SK-N-SH (cell line): Measurements from ENCODE around the gene ACACB. TPM values are rescaled to one million over a fixed set of nuclear protein-coding genes. Genes with fewer than 3 reads are reported as not detected.

Source experiments
- CTCF ChIA-PET: fragments of 300-600, 350-600 bp; formaldehyde crosslinking; extraction: SDS; loops from one replicate; lab custom pipeline; 2021; lab: Yijun Ruan, JAX
- POLR2A ChIA-PET: fragments of 350-600 bp; sonication (Branson Sonifier 250); formaldehyde crosslinking; extraction: SDS; loops from one replicate; lab custom pipeline; 2020; ENCODE audit warnings: antibody characterized with exemption, inconsistent platforms; lab: Yijun Ruan, JAX
- DNase-seq: peaks from one replicate; pipeline ENCODE4 v3.0.0; 2012
- H2AFZ ChIP-seq: fragments of 200-600 bp; sonication (generic); 2 replicates; pipeline ENCODE4 v1.8.1; 2016; ENCODE audit warnings: antibody characterized with exemption, mild to moderate bottlenecking, low read depth
- H3F3A ChIP-seq: fragments of 200-600 bp; sonication (generic); replicated peaks from 2 replicates; pipeline ENCODE3; 2016; ENCODE audit warnings: antibody characterized with exemption, mild to moderate bottlenecking; ENCODE audit not compliant: insufficient read depth
- H3K27ac ChIP-seq, 2 experiments: fragments of 200-500 bp in 1 of 2; fragments of 200-600 bp in 1 of 2; sonication (Bioruptor generic) in 1 of 2; sonication (generic), shearing (Covaris generic) in 1 of 2; 2 replicates each; pipeline versions ENCODE4 v1.5.1 to v1.6.1; 2014 to 2016; ENCODE audit warnings: low read depth in 2 of 2, inconsistent platforms in 1 of 2, low read length in 1 of 2, mild to moderate bottlenecking in 1 of 2, mixed read lengths in 1 of 2
- H3K27me3 ChIP-seq: fragments of 200-600 bp; sonication (generic), shearing (Covaris generic); 2 replicates; pipeline ENCODE4 v1.6.1; 2016; ENCODE audit warnings: mixed run types; ENCODE audit not compliant: insufficient read depth
- H3K36me3 ChIP-seq, 2 experiments: fragments of 200-500 bp in 1 of 2; fragments of 200-600 bp in 1 of 2; sonication (Bioruptor generic) in 1 of 2; sonication (generic) in 1 of 2; replicated peaks in 1 of 2; 2 replicates each; pipeline versions ENCODE3 to v1.5.1; 2014 to 2016; ENCODE audit warnings: low read length in 1 of 2, mild to moderate bottlenecking in 1 of 2; ENCODE audit not compliant: insufficient read depth in 2 of 2, control insufficient read depth in 1 of 2
- H3K4me1 ChIP-seq, 2 experiments: fragments of 200-500 bp in 1 of 2; fragments of 200-600 bp in 1 of 2; sonication (Bioruptor generic) in 1 of 2; sonication (generic), shearing (Covaris generic) in 1 of 2; 2 replicates each; pipeline versions ENCODE4 v1.5.1 to v1.6.1; 2014 to 2016; ENCODE audit warnings: low read depth in 1 of 2, low read length in 1 of 2, mixed run types in 1 of 2; ENCODE audit not compliant: insufficient read depth in 2 of 2, control insufficient read depth in 1 of 2
- H3K4me2 ChIP-seq: fragments of 200-600 bp; sonication (generic), shearing (Covaris generic); 2 replicates; pipeline ENCODE4 v1.6.1; 2017; ENCODE audit warnings: mixed run types
- H3K4me3 ChIP-seq, 2 experiments: fragments of 200-500 bp in 1 of 2; fragments of 200-600 bp in 1 of 2; sonication (Bioruptor generic) in 1 of 2; sonication (generic), shearing (Covaris generic) in 1 of 2; 2 replicates each; pipeline versions ENCODE4 v1.5.1 to v1.8.1; 2014 to 2016; ENCODE audit warnings: low read depth in 2 of 2, inconsistent platforms in 1 of 2, low read length in 1 of 2, mild to moderate bottlenecking in 1 of 2, mixed read lengths in 1 of 2, moderate library complexity in 1 of 2
- H3K79me2 ChIP-seq: fragments of 200-600 bp; sonication (generic); 2 replicates; pipeline ENCODE4 v1.8.1; 2017; ENCODE audit warnings: mild to moderate bottlenecking; ENCODE audit not compliant: insufficient read depth
- H3K9ac ChIP-seq: fragments of 200-600 bp; sonication (generic); 2 replicates; pipeline ENCODE4 v1.6.1; 2017; ENCODE audit warnings: mixed run types
- H3K9me2 ChIP-seq: fragments of 200-600 bp; sonication (generic); 2 replicates; pipeline ENCODE4 v1.6.1; 2017; ENCODE audit warnings: mixed run types
- H3K9me3 ChIP-seq: fragments of 200-600 bp; sonication (generic); 2 replicates; pipeline ENCODE4 v1.6.1; 2017; ENCODE audit warnings: mixed run types, mild to moderate bottlenecking, moderate library complexity
- H4K20me1 ChIP-seq: fragments of 200-600 bp; sonication (generic); 2 replicates; pipeline ENCODE4 v1.6.1; 2017; ENCODE audit warnings: mild to moderate bottlenecking, mixed run types; ENCODE audit not compliant: insufficient read depth
- EZH2phosphoT487 ChIP-seq: fragments of 200-600 bp; sonication (generic); IDR thresholded peaks from 2 replicates; pipeline ENCODE4 v1.6.1; 2017; ENCODE audit warnings: low read depth, mixed run types, mild to moderate bottlenecking, antibody characterized with exemption, moderate library complexity, borderline replicate concordance
- FOXJ3 ChIP-seq: sonication (generic); formaldehyde crosslinking; IDR thresholded peaks from 2 replicates; pipeline ENCODE4 v1.5.1; 2020; ENCODE audit warnings: mild to moderate bottlenecking, missing genetic modification reagents
- FOXM1 ChIP-seq: IDR thresholded peaks from 2 replicates; pipeline ENCODE4 v1.4.0; 2012; ENCODE audit warnings: low read depth, mild to moderate bottlenecking
- GABPA ChIP-seq: IDR thresholded peaks from 2 replicates; pipeline ENCODE4 v1.4.0; 2012; ENCODE audit warnings: low read depth, mild to moderate bottlenecking
- GATA2 ChIP-seq: sonication (generic); formaldehyde crosslinking; IDR thresholded peaks from 2 replicates; pipeline ENCODE4 v1.5.0; 2020; ENCODE audit warnings: mild to moderate bottlenecking, missing genetic modification reagents
- NRF1 ChIP-seq: IDR thresholded peaks from 2 replicates; pipeline ENCODE4 v1.6.1; 2012; ENCODE audit warnings: low read depth, mild to moderate bottlenecking, low read length
- RAD21 ChIP-seq: IDR thresholded peaks from 2 replicates; pipeline ENCODE4 v1.6.1; 2012; ENCODE audit warnings: mild to moderate bottlenecking, low read length
- RCOR1 ChIP-seq: fragments of 150-350 bp; IDR thresholded peaks from 2 replicates; pipeline ENCODE4 v1.6.1; 2017; ENCODE audit warnings: antibody characterized with exemption, low read length
- SIN3A ChIP-seq: IDR thresholded peaks from 2 replicates; pipeline ENCODE4 v1.6.1; 2012; ENCODE audit warnings: low read depth, mild to moderate bottlenecking, low read length, moderate library complexity, borderline replicate concordance
- SMC3 ChIP-seq: IDR thresholded peaks from 2 replicates; pipeline ENCODE4 v1.6.1; 2012; ENCODE audit warnings: low read depth, low read length, improper control_type of control experiment
- TEAD4 ChIP-seq: IDR thresholded peaks from 2 replicates; pipeline ENCODE4 v1.4.0; 2012; ENCODE audit warnings: mild to moderate bottlenecking, borderline replicate concordance; ENCODE audit not compliant: insufficient read depth
- YY1 ChIP-seq: IDR thresholded peaks from 2 replicates; pipeline ENCODE4 v1.4.0; 2012; ENCODE audit warnings: low read depth, mild to moderate bottlenecking
- WGBS: methylation state at CpG from one replicate; pipeline ENCODE4 v1.1.6; 2017; ENCODE audit warnings: low lambda C conversion rate; 5-methylcytosine and 5-hydroxymethylcytosine counted together
- polyA plus RNA-seq, 3 experiments: library from polyadenylated mRNA; depleted of rRNA; stranded (reverse); fragments of >200 nt; gene quantifications; 2 replicates each; pipeline ENCODE4 v1.2.3, GENCODE V29; 2012
- TF ChIP-seq, protein P1 (sequence below): IDR thresholded peaks from 2 replicates; pipeline ENCODE4 v1.6.1; 2012; ENCODE audit warnings: mild to moderate bottlenecking, low read depth, low read length, moderate library complexity
- TF ChIP-seq, protein P2 (sequence below): fragments of 200-600 bp; sonication (generic); IDR thresholded peaks from 2 replicates; pipeline ENCODE4 v1.6.1; 2017; ENCODE audit warnings: antibody characterized with exemption, mild to moderate bottlenecking, moderate library complexity

ACACB gene
- polyA plus RNA-seq, 1 of the 3 experiments (the other 2 are of a cell fraction) = 6.1 TPM

- peaks cover 3% of the 10 kb centered on the region for H3F3A ChIP-seq
- ChIA-PET POLR2A (no interaction called here), CTCF (interaction anchor here (0.9 kb wide), 1 partner anchor 175 kb away, joined by 3 read pairs; no protein-coding TSS in a partner anchor)
- no peak overlapping the region for H3K4me3 ChIP-seq
- WGBS = 85% methylated on average over 3 of the region's 3 CpGs
- H3K9me3 ChIP-seq = no peaks in the 10 kb centered on the region
- H3K27me3 ChIP-seq = no peaks in the 10 kb centered on the region
- H3K9me2 ChIP-seq = no peaks in the 10 kb centered on the region
- H3K79me2 ChIP-seq = no peaks in the 10 kb centered on the region
- no peak overlapping the region for H2AFZ ChIP-seq
- no peaks in the 10 kb centered on the region for H4K20me1 ChIP-seq
- no peak for TF ChIP-seq RCOR1
- TF ChIP-seq, protein P1, sequence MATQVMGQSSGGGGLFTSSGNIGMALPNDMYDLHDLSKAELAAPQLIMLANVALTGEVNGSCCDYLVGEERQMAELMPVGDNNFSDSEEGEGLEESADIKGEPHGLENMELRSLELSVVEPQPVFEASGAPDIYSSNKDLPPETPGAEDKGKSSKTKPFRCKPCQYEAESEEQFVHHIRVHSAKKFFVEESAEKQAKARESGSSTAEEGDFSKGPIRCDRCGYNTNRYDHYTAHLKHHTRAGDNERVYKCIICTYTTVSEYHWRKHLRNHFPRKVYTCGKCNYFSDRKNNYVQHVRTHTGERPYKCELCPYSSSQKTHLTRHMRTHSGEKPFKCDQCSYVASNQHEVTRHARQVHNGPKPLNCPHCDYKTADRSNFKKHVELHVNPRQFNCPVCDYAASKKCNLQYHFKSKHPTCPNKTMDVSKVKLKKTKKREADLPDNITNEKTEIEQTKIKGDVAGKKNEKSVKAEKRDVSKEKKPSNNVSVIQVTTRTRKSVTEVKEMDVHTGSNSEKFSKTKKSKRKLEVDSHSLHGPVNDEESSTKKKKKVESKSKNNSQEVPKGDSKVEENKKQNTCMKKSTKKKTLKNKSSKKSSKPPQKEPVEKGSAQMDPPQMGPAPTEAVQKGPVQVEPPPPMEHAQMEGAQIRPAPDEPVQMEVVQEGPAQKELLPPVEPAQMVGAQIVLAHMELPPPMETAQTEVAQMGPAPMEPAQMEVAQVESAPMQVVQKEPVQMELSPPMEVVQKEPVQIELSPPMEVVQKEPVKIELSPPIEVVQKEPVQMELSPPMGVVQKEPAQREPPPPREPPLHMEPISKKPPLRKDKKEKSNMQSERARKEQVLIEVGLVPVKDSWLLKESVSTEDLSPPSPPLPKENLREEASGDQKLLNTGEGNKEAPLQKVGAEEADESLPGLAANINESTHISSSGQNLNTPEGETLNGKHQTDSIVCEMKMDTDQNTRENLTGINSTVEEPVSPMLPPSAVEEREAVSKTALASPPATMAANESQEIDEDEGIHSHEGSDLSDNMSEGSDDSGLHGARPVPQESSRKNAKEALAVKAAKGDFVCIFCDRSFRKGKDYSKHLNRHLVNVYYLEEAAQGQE = no peak
- no peak for TF ChIP-seq GATA2 (CRISPR knock-in tag)
- H3K9ac ChIP-seq = no peak overlapping the region
- H3K4me2 ChIP-seq = no peak overlapping the region
- H3K36me3 ChIP-seq = peaks cover 0 to 2% of the 10 kb centered on the region in 2 experiments
- DNase-seq = no peak
- no peak overlapping the region for H3K27ac ChIP-seq
- no peaks in the 10 kb centered on the region for H3K4me1 ChIP-seq
These were observed 97.7 kb downstream of the ACACB start for GRCh38 chr12:109214131-109214530.

DNA sequence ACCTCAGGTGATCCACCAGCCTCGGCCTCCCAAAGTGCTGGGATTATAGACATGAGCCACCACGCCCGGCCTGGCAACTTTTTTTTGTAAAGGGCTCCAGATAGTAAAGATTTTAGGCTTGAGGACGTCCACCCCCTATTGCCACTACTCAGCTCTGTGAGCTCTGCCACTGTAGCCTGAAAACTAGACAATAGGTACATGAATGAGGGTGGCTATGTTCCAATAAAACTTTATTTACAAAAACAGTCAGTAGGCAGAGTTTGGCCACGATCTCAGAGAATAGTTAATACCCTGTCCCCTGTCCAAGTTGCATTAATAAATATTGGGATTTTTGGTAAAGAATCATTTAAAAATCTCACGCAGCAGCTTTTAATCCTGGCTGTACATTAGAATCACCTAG lies 102.6 kb downstream of the ACACB start:
- Histone ChIP-seq H3K9me2 (no peaks in the 10 kb centered on the region), H3K9me3 (no peaks in the 10 kb centered on the region), H3K4me3 (no peak overlapping the region), H3K4me1 (no peaks in the 10 kb centered on the region; a peak in 1 of 4 replicates), H3K36me3 (peaks cover 2 to 3% of the 10 kb centered on the region in 2 experiments), H3K79me2 (no peaks in the 10 kb centered on the region), H4K20me1 (no peaks in the 10 kb centered on the region), H3K9ac (no peak overlapping the region), H2AFZ (no peak overlapping the region), H3K27ac (no peak overlapping the region), H3K27me3 (no peaks in the 10 kb centered on the region), H3F3A (no peaks in the 10 kb centered on the region), H3K4me2 (no peak overlapping the region)
- ChIA-PET CTCF (no interaction called here), POLR2A (no interaction called here)
- 86% methylated on average over 6 of the region's 6 CpGs for WGBS
- no peak for TF ChIP-seq RAD21
- TF ChIP-seq FOXJ3 = no peak
- TF ChIP-seq NRF1 = no peak
- no peak for TF ChIP-seq YY1
- no peak for TF ChIP-seq RCOR1
- no peak for TF ChIP-seq SMC3
- DNase-seq = no peak

DNA sequence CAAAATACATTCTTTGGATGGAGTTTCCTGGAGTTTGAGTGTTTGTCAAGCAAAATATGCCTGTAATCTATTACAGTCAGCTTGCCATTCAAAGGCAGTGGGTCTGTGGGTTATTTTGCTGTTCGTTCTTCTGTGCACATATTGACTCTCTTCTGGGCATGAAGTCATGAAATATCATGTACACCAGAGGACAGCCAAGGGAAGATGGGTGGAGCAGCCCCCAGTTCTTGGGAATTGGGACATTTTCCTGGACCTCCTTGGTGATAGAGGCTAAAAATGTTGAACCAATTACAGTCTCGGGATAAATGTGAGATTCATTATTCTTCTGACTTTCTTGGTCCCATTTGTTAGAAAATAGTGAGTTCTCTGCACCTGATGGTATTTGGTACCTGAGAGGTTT lies 103.6 kb downstream of the ACACB start:
- ChIA-PET CTCF (no interaction called here), POLR2A (no interaction called here)

More for the DNA sequence above, 103.6 kb downstream of the ACACB start:
- Histone ChIP-seq H3F3A (no peaks in the 10 kb centered on the region), H3K9me2 (no peaks in the 10 kb centered on the region), H3K36me3 (peaks cover 2 to 3% of the 10 kb centered on the region in 2 experiments), H3K4me1 (no peaks in the 10 kb centered on the region; a peak in 1 of 4 replicates), H3K27ac (no peak overlapping the region), H4K20me1 (no peaks in the 10 kb centered on the region), H3K79me2 (no peaks in the 10 kb centered on the region), H3K4me3 (no peak overlapping the region), H3K9ac (no peak overlapping the region), H2AFZ (no peak overlapping the region), H3K9me3 (no peaks in the 10 kb centered on the region), H3K27me3 (no peaks in the 10 kb centered on the region), H3K4me2 (no peak overlapping the region)
- DNase-seq = no peak
- no peak for TF ChIP-seq FOXM1
- TF ChIP-seq EZH2phosphoT487 = no peak
- TF ChIP-seq GABPA = no peak
- no peak for TF ChIP-seq TEAD4
- no peak for TF ChIP-seq FOXJ3
- TF ChIP-seq, protein P2, sequence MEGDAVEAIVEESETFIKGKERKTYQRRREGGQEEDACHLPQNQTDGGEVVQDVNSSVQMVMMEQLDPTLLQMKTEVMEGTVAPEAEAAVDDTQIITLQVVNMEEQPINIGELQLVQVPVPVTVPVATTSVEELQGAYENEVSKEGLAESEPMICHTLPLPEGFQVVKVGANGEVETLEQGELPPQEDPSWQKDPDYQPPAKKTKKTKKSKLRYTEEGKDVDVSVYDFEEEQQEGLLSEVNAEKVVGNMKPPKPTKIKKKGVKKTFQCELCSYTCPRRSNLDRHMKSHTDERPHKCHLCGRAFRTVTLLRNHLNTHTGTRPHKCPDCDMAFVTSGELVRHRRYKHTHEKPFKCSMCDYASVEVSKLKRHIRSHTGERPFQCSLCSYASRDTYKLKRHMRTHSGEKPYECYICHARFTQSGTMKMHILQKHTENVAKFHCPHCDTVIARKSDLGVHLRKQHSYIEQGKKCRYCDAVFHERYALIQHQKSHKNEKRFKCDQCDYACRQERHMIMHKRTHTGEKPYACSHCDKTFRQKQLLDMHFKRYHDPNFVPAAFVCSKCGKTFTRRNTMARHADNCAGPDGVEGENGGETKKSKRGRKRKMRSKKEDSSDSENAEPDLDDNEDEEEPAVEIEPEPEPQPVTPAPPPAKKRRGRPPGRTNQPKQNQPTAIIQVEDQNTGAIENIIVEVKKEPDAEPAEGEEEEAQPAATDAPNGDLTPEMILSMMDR = no peak
- TF ChIP-seq YY1 = no peak
- no peak for TF ChIP-seq SIN3A
- 92% methylated on average over 2 of the region's 2 CpGs for WGBS
